GF-D8 (cell line): ENCODE measurements around the gene DCAF5.

Source experiments
- DNase-seq: peaks from one replicate; lab custom pipeline; 2025; lab: John Stamatoyannopoulos, UW

Gene DCAF5

GRCh38 chr14:69142101-69142500 lies 10.8 kb downstream of the DCAF5 start:
- no peak for DNase-seq

GRCh38 chr14:69141550-69141949 lies 11.4 kb downstream of the DCAF5 start:
- no peak for DNase-seq

- no peak for DNase-seq
These were observed 13.2 kb downstream of the DCAF5 start for GRCh38 chr14:69139743-69140142.

GRCh38 chr14:69137843-69138535 lies 14.9 kb downstream of the DCAF5 start:
- DNase-seq, result no peak

- DNase-seq, result no peak
These were observed 15.5 kb downstream of the DCAF5 start for GRCh38 chr14:69137416-69137815.

GRCh38 chr14:69135133-69135532 lies 17.8 kb downstream of the DCAF5 start:
- no peak for DNase-seq

- DNase-seq, result no peak
These were observed 19.5 kb downstream of the DCAF5 start for GRCh38 chr14:69133206-69134125.

GRCh38 chr14:69132513-69133181 lies 20.3 kb downstream of the DCAF5 start:
- no peak for DNase-seq

GRCh38 chr14:69131176-69131575 lies 21.7 kb downstream of the DCAF5 start:
- DNase-seq, result no peak

GRCh38 chr14:69129264-69129880 lies 23.5 kb downstream of the DCAF5 start:
- DNase-seq, result peak; percentile 5

GRCh38 chr14:69118305-69118704 lies 34.6 kb downstream of the DCAF5 start:
- no peak for DNase-seq

- no peak for DNase-seq
These were observed 35.7 kb downstream of the DCAF5 start for GRCh38 chr14:69117020-69117767.

GRCh38 chr14:69115407-69116185 lies 37.3 kb downstream of the DCAF5 start:
- DNase-seq, result no peak

GRCh38 chr14:69114763-69115162 lies 38.2 kb downstream of the DCAF5 start:
- no peak for DNase-seq

- no peak for DNase-seq
These were observed 44.6 kb downstream of the DCAF5 start for GRCh38 chr14:69108358-69108757.

- no peak for DNase-seq
These were observed 45.4 kb downstream of the DCAF5 start for GRCh38 chr14:69107407-69108003.

GRCh38 chr14:69106451-69106850 lies 46.5 kb downstream of the DCAF5 start:
- no peak for DNase-seq

GRCh38 chr14:69105326-69105725 lies 47.6 kb downstream of the DCAF5 start:
- DNase-seq, result no peak

GRCh38 chr14:69101331-69101826 lies 51.5 kb downstream of the DCAF5 start:
- peak; percentile 61 for DNase-seq

- DNase-seq, result no peak
These were observed 54.9 kb downstream of the DCAF5 start for GRCh38 chr14:69097974-69098373.
